MM.1S (cell line): ENCODE results near the gene SLCO3A1.

Experiments
- DNase-seq: peaks from one replicate; pipeline ENCODE4 v3.0.0-alpha.2; 2015
- H2AFZ ChIP-seq: fragments of 300-600 bp; sonication (generic); 2 replicates; pipeline ENCODE4 v1.6.0; 2016; ENCODE audit warnings: antibody characterized with exemption, low read length
- H3F3A ChIP-seq: fragments of 300-600 bp; sonication (generic); 2 replicates; pipeline ENCODE4 v1.6.1; 2016; ENCODE audit warnings: mild to moderate bottlenecking, antibody characterized with exemption, low read length, moderate library complexity, mixed read lengths; ENCODE audit not compliant: insufficient read depth
- H3K27ac ChIP-seq: fragments of 300-600 bp; sonication (generic); 2 replicates; pipeline ENCODE4 v1.5.1; 2016; ENCODE audit warnings: mild to moderate bottlenecking, low read length
- H3K27me3 ChIP-seq: fragments of 300-600 bp; sonication (generic); replicated peaks from 2 replicates; pipeline ENCODE4 v1.6.0; 2016; ENCODE audit warnings: low read length; ENCODE audit not compliant: insufficient read depth
- H3K36me3 ChIP-seq: fragments of 300-600 bp; sonication (generic); replicated peaks from 2 replicates; pipeline ENCODE4 v1.6.1; 2016; ENCODE audit warnings: mild to moderate bottlenecking, low read length, mixed read lengths; ENCODE audit not compliant: insufficient read depth
- H3K4me1 ChIP-seq: fragments of 300-600 bp; sonication (generic); 2 replicates; pipeline ENCODE4 v1.6.1; 2016; ENCODE audit warnings: low read length, mixed read lengths
- H3K4me2 ChIP-seq: fragments of 300-600 bp; sonication (generic); 2 replicates; pipeline ENCODE4 v1.6.0; 2016; ENCODE audit warnings: low read depth, low read length
- H3K4me3 ChIP-seq: fragments of 300-600 bp; sonication (generic); 2 replicates; pipeline ENCODE4 v1.5.1; 2016; ENCODE audit warnings: low read length, mixed read lengths
- H3K79me2 ChIP-seq: fragments of 300-600 bp; sonication (generic); 2 replicates; pipeline ENCODE4 v1.6.1; 2016; ENCODE audit warnings: mixed run types, low read length, mixed read lengths
- H3K9ac ChIP-seq: fragments of 300-600 bp; sonication (generic); 2 replicates; pipeline ENCODE4 v1.6.1; 2016; ENCODE audit warnings: low read length, mixed read lengths
- H3K9me2 ChIP-seq: fragments of 300-600 bp; sonication (generic); replicated peaks from 2 replicates; pipeline ENCODE4 v1.6.1; 2016; ENCODE audit warnings: mild to moderate bottlenecking, low read length, mixed read lengths; ENCODE audit not compliant: insufficient read depth
- H3K9me3 ChIP-seq: fragments of 300-600 bp; sonication (generic); replicated peaks from 2 replicates; pipeline ENCODE4 v1.6.1; 2016; ENCODE audit warnings: mild to moderate bottlenecking, low read length, mixed read lengths; ENCODE audit not compliant: insufficient read depth
- H4K20me1 ChIP-seq: fragments of 300-600 bp; sonication (generic); 2 replicates; pipeline ENCODE4 v1.6.1; 2016; ENCODE audit warnings: mild to moderate bottlenecking, low read length, moderate library complexity, mixed read lengths; ENCODE audit not compliant: insufficient read depth
- EZH2 ChIP-seq: fragments of 300-600 bp; sonication (generic); optimal IDR thresholded peaks from 2 replicates; pipeline ENCODE3; 2017; ENCODE audit warnings: low read depth, mild to moderate bottlenecking, antibody characterized with exemption, low read length, mixed read lengths
- EZH2phosphoT487 ChIP-seq: fragments of 300-600 bp; sonication (generic); IDR thresholded peaks from 2 replicates; pipeline ENCODE4 v1.6.1; 2018; ENCODE audit warnings: antibody characterized with exemption, low read length
- TF ChIP-seq, protein P1 (sequence below): fragments of 300-600 bp; sonication (generic); IDR thresholded peaks from 2 replicates; pipeline ENCODE4 v1.5.1; 2016; ENCODE audit warnings: antibody characterized with exemption, low read length, mixed read lengths

SLCO3A1 gene

GRCh38 chr15:91952216-91952615 is 98.7 kb downstream of the SLCO3A1 start:
- peak; percentile 86 for DNase-seq

GRCh38 chr15:91953432-91953831 is 99.9 kb downstream of the SLCO3A1 start:
- DNase-seq = no peak
- H3K9me2 ChIP-seq = no peaks in the 10 kb centered on the region
- H3K4me3 ChIP-seq = no peak overlapping the region
- H3K4me2 ChIP-seq = no peak overlapping the region
- peaks cover 36% of the 10 kb centered on the region for H3K4me1 ChIP-seq
- no peaks in the 10 kb centered on the region for H3K27me3 ChIP-seq
- no peaks in the 10 kb centered on the region for H3K36me3 ChIP-seq
- H3K9ac ChIP-seq = no peak overlapping the region
- no peak overlapping the region for H3K27ac ChIP-seq
- peaks cover 36% of the 10 kb centered on the region for H3K79me2 ChIP-seq
- H3K9me3 ChIP-seq = no peaks in the 10 kb centered on the region
- TF ChIP-seq, protein P1, sequence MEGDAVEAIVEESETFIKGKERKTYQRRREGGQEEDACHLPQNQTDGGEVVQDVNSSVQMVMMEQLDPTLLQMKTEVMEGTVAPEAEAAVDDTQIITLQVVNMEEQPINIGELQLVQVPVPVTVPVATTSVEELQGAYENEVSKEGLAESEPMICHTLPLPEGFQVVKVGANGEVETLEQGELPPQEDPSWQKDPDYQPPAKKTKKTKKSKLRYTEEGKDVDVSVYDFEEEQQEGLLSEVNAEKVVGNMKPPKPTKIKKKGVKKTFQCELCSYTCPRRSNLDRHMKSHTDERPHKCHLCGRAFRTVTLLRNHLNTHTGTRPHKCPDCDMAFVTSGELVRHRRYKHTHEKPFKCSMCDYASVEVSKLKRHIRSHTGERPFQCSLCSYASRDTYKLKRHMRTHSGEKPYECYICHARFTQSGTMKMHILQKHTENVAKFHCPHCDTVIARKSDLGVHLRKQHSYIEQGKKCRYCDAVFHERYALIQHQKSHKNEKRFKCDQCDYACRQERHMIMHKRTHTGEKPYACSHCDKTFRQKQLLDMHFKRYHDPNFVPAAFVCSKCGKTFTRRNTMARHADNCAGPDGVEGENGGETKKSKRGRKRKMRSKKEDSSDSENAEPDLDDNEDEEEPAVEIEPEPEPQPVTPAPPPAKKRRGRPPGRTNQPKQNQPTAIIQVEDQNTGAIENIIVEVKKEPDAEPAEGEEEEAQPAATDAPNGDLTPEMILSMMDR = no peak
- TF ChIP-seq EZH2phosphoT487 = no peak
- no peak for TF ChIP-seq EZH2
- peaks cover 23% of the 10 kb centered on the region for H3F3A ChIP-seq
- H2AFZ ChIP-seq = no peak overlapping the region
- no peaks in the 10 kb centered on the region for H4K20me1 ChIP-seq

More at GRCh38 chr15:91952216-91952615, 98.7 kb downstream of the SLCO3A1 start:
- Histone ChIP-seq H3K27me3 (no peaks in the 10 kb centered on the region), H3K4me2 (peak overlapping the region; percentile 42; the same call in 1 of the 2 replicates), H3F3A (peaks cover 23% of the 10 kb centered on the region), H3K79me2 (peaks cover 36% of the 10 kb centered on the region), H3K4me1 (peaks cover 36% of the 10 kb centered on the region), H2AFZ (no peak overlapping the region), H3K27ac (peak overlapping the region; percentile 57; the same call in 1 of the 2 replicates), H3K36me3 (no peaks in the 10 kb centered on the region), H3K9me3 (no peaks in the 10 kb centered on the region), H3K9me2 (no peaks in the 10 kb centered on the region), H3K4me3 (no peak overlapping the region), H3K9ac (no peak overlapping the region), H4K20me1 (no peaks in the 10 kb centered on the region)
- no peak for TF ChIP-seq EZH2phosphoT487
- no peak for TF ChIP-seq EZH2
- TF ChIP-seq, protein P1 = no peak

DNA sequence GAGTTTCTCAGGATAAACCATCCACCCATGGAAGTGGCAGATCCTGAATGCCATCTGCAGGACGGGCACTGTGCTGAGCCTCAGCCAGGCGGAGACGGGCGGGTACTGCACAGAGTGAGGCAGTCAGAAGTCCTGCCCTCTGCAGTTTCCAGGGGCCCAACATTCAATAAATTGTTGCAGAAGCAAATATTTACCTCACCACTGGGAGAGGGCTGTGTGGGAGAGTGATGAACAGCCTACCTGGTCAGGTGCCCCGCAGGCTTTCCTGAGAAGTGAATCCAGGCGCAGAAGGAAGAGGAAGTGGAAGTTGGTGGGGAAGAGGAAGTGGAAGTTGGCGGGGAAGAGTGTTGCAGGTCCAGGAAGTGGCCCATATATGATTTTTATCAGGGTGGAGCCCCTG is 100.8 kb downstream of the SLCO3A1 start:
- no peaks in the 10 kb centered on the region for H4K20me1 ChIP-seq
- TF ChIP-seq EZH2 (no peak), EZH2phosphoT487 (no peak)
- TF ChIP-seq, protein P1 = no peak
- H3K9ac ChIP-seq = no peak overlapping the region
- no peaks in the 10 kb centered on the region for H3K9me3 ChIP-seq
- peaks cover 36% of the 10 kb centered on the region for H3K4me1 ChIP-seq
- H2AFZ ChIP-seq = no peak overlapping the region
- no peak for DNase-seq
- H3K4me2 ChIP-seq = no peak overlapping the region
- H3K79me2 ChIP-seq = peaks cover 36% of the 10 kb centered on the region
- H3K36me3 ChIP-seq = no peaks in the 10 kb centered on the region
- peaks cover 23% of the 10 kb centered on the region for H3F3A ChIP-seq
- H3K27ac ChIP-seq = no peak overlapping the region
- H3K9me2 ChIP-seq = no peaks in the 10 kb centered on the region
- no peak overlapping the region for H3K4me3 ChIP-seq
- H3K27me3 ChIP-seq = no peaks in the 10 kb centered on the region
